Upper lobe of left lung (tissue), 6 donors: ENCODE measurements around the gene B4GALNT1. TPM values are rescaled to one million over a fixed set of nuclear protein-coding genes. Genes with fewer than 3 reads are reported as not detected.
"Not testable (repeated sequence)": the region's sequence is repeated elsewhere in the genome, so short reads cannot be mapped to it uniquely, and the experiment has no call there.

ENCODE experiments used
- ATAC-seq, 2 donors: fragments of 200-7000 bp; cut with Tn5 transposase; one replicate each; pipeline ENCODE4 v1.9.1; 2022; ENCODE audit warnings: mild to moderate bottlenecking in 2 of 2, moderate library complexity in 2 of 2; ENCODE audit not compliant: low FRiP score in 2 of 2
- DNase-seq, 2 donors: peaks; one replicate each; pipeline ENCODE4 v3.0.0-alpha.2; 2019 to 2020
- H3K27ac ChIP-seq, 4 donors: fragments of 200-600 bp; sonication (generic); one replicate each; pipeline ENCODE4 v1.5.1; 2016 to 2019
- H3K27me3 ChIP-seq, 4 donors: fragments of 200-600 bp; sonication (generic); one replicate each; pipeline ENCODE4 v1.5.1; 2017 to 2019
- H3K36me3 ChIP-seq, 4 donors: fragments of 200-600 bp; sonication (generic); one replicate each; pipeline ENCODE4 v1.5.1; 2016 to 2019
- H3K4me1 ChIP-seq, 4 donors: fragments of 200-600 bp; sonication (generic); one replicate each; pipeline ENCODE4 v1.5.1; 2018 to 2019
- H3K4me3 ChIP-seq, 4 donors: fragments of 200-600 bp; sonication (generic); one replicate each; pipeline ENCODE4 v1.5.1; 2017 to 2019; ENCODE audit warnings: mild to moderate bottlenecking in 2 of 4, moderate library complexity in 1 of 4
- H3K9me3 ChIP-seq, 4 donors: fragments of 200-600 bp; sonication (generic); one replicate each; pipeline ENCODE4 v1.5.1; 2018 to 2019
- CTCF ChIP-seq, 6 experiments: fragments of 450-650 bp in 4 of 6; fragments of 200-600 bp in 2 of 6; sonication (generic) in 2 of 6; IDR thresholded peaks; one replicate each; pipeline ENCODE4 v1.5.1; 2016 to 2019; ENCODE audit warnings: antibody characterized with exemption in 6 of 6
- EP300 ChIP-seq, 4 donors: sonication (generic); formaldehyde crosslinking; IDR thresholded peaks; one replicate each; pipeline ENCODE4 v1.5.1; 2017; ENCODE audit warnings: antibody characterized with exemption in 4 of 4, control low read depth in 2 of 4
- POLR2A ChIP-seq, 4 donors: fragments of 450-650 bp; IDR thresholded peaks; one replicate each; pipeline ENCODE4 v1.5.1; 2016 to 2017; ENCODE audit warnings: antibody characterized with exemption in 4 of 4, mild to moderate bottlenecking in 2 of 4
- POLR2AphosphoS5 ChIP-seq, 2 donors: sonication (generic); formaldehyde crosslinking; IDR thresholded peaks; one replicate each; pipeline ENCODE4 v1.5.1; 2017; ENCODE audit warnings: antibody characterized with exemption in 2 of 2
- WGBS, 2 donors: methylation state at CpG; one replicate each; pipeline ENCODE4 v1.1.5; 2017 to 2018; 5-methylcytosine and 5-hydroxymethylcytosine counted together
- total RNA-seq, 6 donors: library from RNA; depleted of rRNA in 4 of 6; stranded (reverse); fragments of >200 nt in 4 of 6; gene quantifications; one replicate each; pipeline versions ENCODE4 v1.1.0 to v1.2.1, GENCODE V29; 2016 to 2021
- donor health status: DM: no; HTN: no; CAD: no; lungs with moderate emphysema.
- donor health status: DM: no; HTN: yes; CAD: no; lungs with severe emphysema.

B4GALNT1 gene
- total RNA-seq, 6 donors from 2014 or later, result under 0.01 to 2.6 (median 0.80) TPM

- Histone ChIP-seq H3K27ac (no peak overlapping the region), H3K27me3 (peaks cover 0 to 65% (median 25%) of the 10 kb centered on the region in 4 donors), H3K4me1 (peaks cover 14 to 31% (median 25%) of the 10 kb centered on the region in 4 donors), H3K4me3 (peak overlapping the region; percentile 13 to 50 (median 36)), H3K9me3 (no peaks in the 10 kb centered on the region), H3K36me3 (no peaks in the 10 kb centered on the region)
- TF ChIP-seq POLR2A (IDR thresholded peaks at IDR 0.05), result no peak
- peak; percentile 86 to 94 (median 92) for TF ChIP-seq CTCF (IDR thresholded peaks at IDR 0.05)
- no peak for TF ChIP-seq EP300 (IDR thresholded peaks at IDR 0.05)
- TF ChIP-seq POLR2AphosphoS5 (IDR thresholded peaks at IDR 0.05), result no peak
- WGBS, 2 donors, result 1 to 4% methylated on average over 16 to 46 of the region's 49 CpGs
- DNase-seq, result peak in 1 of 2 donors; percentile 92
- ATAC-seq, result peak; percentile 52 to 86
Observed at GRCh38 chr12:57621497-57622292, 11.3 kb downstream of the B4GALNT1 start.

- DNase-seq (peak in 1 of 2 donors; percentile 86), ATAC-seq (peak in 1 of 2 donors; percentile 39)
- TF ChIP-seq POLR2AphosphoS5 (IDR thresholded peaks at IDR 0.05) (no peak), POLR2A (IDR thresholded peaks at IDR 0.05) (no peak), CTCF (IDR thresholded peaks at IDR 0.05) (no peak), EP300 (IDR thresholded peaks at IDR 0.05) (no peak)
- Histone ChIP-seq H3K4me3 (peak overlapping the region in 3 of 4 donors; percentile 30 to 50 (median 42)), H3K27ac (no peak overlapping the region), H3K27me3 (peaks cover 0 to 59% (median 21%) of the 10 kb centered on the region in 4 donors), H3K4me1 (peaks cover 14 to 31% (median 25%) of the 10 kb centered on the region in 4 donors), H3K9me3 (no peaks in the 10 kb centered on the region), H3K36me3 (no peaks in the 10 kb centered on the region)
- 6 to 10% methylated on average over 26 of the region's 42 CpGs for WGBS, 2 donors
Observed at GRCh38 chr12:57620936-57621496, 12.0 kb downstream of the B4GALNT1 start.

GRCh38 chr12:57620245-57620935 is 12.6 kb downstream of the B4GALNT1 start:
- no peak for ATAC-seq
- H3K4me3 ChIP-seq, result no peak overlapping the region
- DNase-seq, result no peak
- H3K9me3 ChIP-seq, result no peaks in the 10 kb centered on the region
- no peak for TF ChIP-seq POLR2AphosphoS5 (IDR thresholded peaks at IDR 0.05)
- H3K36me3 ChIP-seq, result no peaks in the 10 kb centered on the region
- H3K27me3 ChIP-seq, result peaks cover 0 to 53% (median 18%) of the 10 kb centered on the region in 4 donors
- 35 to 61% methylated on average over 8 to 13 of the region's 13 CpGs for WGBS, 2 donors
- peaks cover 14 to 31% (median 25%) of the 10 kb centered on the region in 4 donors for H3K4me1 ChIP-seq
- no peak overlapping the region for H3K27ac ChIP-seq

GRCh38 chr12:57619434-57620244 is 13.4 kb downstream of the B4GALNT1 start:
- Histone ChIP-seq H3K36me3 (no peaks in the 10 kb centered on the region), H3K4me1 (peaks cover 14 to 31% (median 25%) of the 10 kb centered on the region in 4 donors), H3K9me3 (no peaks in the 10 kb centered on the region), H3K27ac (no peak overlapping the region), H3K4me3 (peak overlapping the region in 1 of 4 donors; percentile 18), H3K27me3 (peaks cover 0 to 47% (median 18%) of the 10 kb centered on the region in 4 donors)
- WGBS, 2 donors, result 17 to 43% methylated on average over 20 to 42 of the region's 46 CpGs
- no peak for TF ChIP-seq POLR2AphosphoS5 (IDR thresholded peaks at IDR 0.05)
- DNase-seq (peak; percentile 54 to 87), ATAC-seq (peak in 1 of 2 donors; percentile 2)

- Histone ChIP-seq H3K27ac (no peak overlapping the region), H3K4me1 (peaks cover 14 to 31% (median 25%) of the 10 kb centered on the region in 4 donors), H3K4me3 (peak overlapping the region in 1 of 4 donors; percentile 18), H3K9me3 (no peaks in the 10 kb centered on the region), H3K27me3 (peaks cover 0 to 42% (median 18%) of the 10 kb centered on the region in 4 donors), H3K36me3 (no peaks in the 10 kb centered on the region)
- 46 to 79% methylated on average over 16 of the region's 16 CpGs for WGBS, 2 donors
- ATAC-seq (no peak), DNase-seq (no peak)
- no peak for TF ChIP-seq POLR2AphosphoS5 (IDR thresholded peaks at IDR 0.05)
- TF ChIP-seq CTCF (IDR thresholded peaks at IDR 0.05), result no peak
- TF ChIP-seq EP300 (IDR thresholded peaks at IDR 0.05), result no peak
- no peak for TF ChIP-seq POLR2A (IDR thresholded peaks at IDR 0.05)
Observed at GRCh38 chr12:57618966-57619433, 14.0 kb downstream of the B4GALNT1 start.

GRCh38 chr12:57618431-57618830 is 14.6 kb downstream of the B4GALNT1 start:
- H3K36me3 ChIP-seq, H3K27ac ChIP-seq, ATAC-seq, DNase-seq, H3K4me3 ChIP-seq, H3K9me3 ChIP-seq: not testable (repeated sequence)
- Histone ChIP-seq H3K27me3 (peaks cover 0 to 40% (median 18%) of the 10 kb centered on the region in 4 donors), H3K4me1 (peaks cover 14 to 31% (median 25%) of the 10 kb centered on the region in 4 donors)
- WGBS, 2 donors, result 88 to 89% methylated on average over 6 of the region's 6 CpGs
